Upper lobe of left lung (tissue), 4 donors: ENCODE results near the gene DPP10.

Experiments
- CTCF ChIP-seq, 6 experiments: fragments of 450-650 bp in 4 of 6; fragments of 200-600 bp in 2 of 6; sonication (generic) in 2 of 6; IDR thresholded peaks; one replicate each; pipeline ENCODE4 v1.5.1; 2016 to 2019; ENCODE audit warnings: antibody characterized with exemption in 6 of 6
- EP300 ChIP-seq, 4 donors: sonication (generic); formaldehyde crosslinking; IDR thresholded peaks; one replicate each; pipeline ENCODE4 v1.5.1; 2017; ENCODE audit warnings: antibody characterized with exemption in 4 of 4, control low read depth in 2 of 4
- POLR2A ChIP-seq, 4 donors: fragments of 450-650 bp; IDR thresholded peaks; one replicate each; pipeline ENCODE4 v1.5.1; 2016 to 2017; ENCODE audit warnings: antibody characterized with exemption in 4 of 4, mild to moderate bottlenecking in 2 of 4
- POLR2AphosphoS5 ChIP-seq, 2 donors: sonication (generic); formaldehyde crosslinking; IDR thresholded peaks; one replicate each; pipeline ENCODE4 v1.5.1; 2017; ENCODE audit warnings: antibody characterized with exemption in 2 of 2

GRCh38 chr2:114784890-114785583 is 342.6 kb downstream of the DPP10 start:
- TF ChIP-seq POLR2A (IDR thresholded peaks at IDR 0.05) (no peak), CTCF (IDR thresholded peaks at IDR 0.05) (no peak), POLR2AphosphoS5 (IDR thresholded peaks at IDR 0.05) (no peak), EP300 (IDR thresholded peaks at IDR 0.05) (no peak)
